GM12878 (cell line): Measurements from ENCODE around the gene SLC66A3.

Source experiments
- CREM ChIP-seq: IDR thresholded peaks from 2 replicates; pipeline ENCODE4 v1.6.1; 2014; ENCODE audit warnings: antibody characterized with exemption, low read depth
- EZH2 ChIP-seq: IDR thresholded peaks from 2 replicates; pipeline ENCODE4 v1.6.1; 2012; ENCODE audit warnings: low read depth, mild to moderate bottlenecking, control low read depth, inconsistent platforms, low read length, borderline replicate concordance; ENCODE audit not compliant: control insufficient read depth
- IKZF2 ChIP-seq, 2 experiments: fragments of 450-650 bp; IDR thresholded peaks; 2 replicates each; pipeline ENCODE4 v1.6.1; 2017; ENCODE audit warnings: mild to moderate bottlenecking in 2 of 2, moderate library complexity in 2 of 2
- POLR2A ChIP-seq: IDR thresholded peaks from 2 replicates; pipeline ENCODE4 v1.6.1; 2011; ENCODE audit warnings: low read depth, mild to moderate bottlenecking, low read length
- SP1 ChIP-seq: IDR thresholded peaks from one replicate; pipeline ENCODE4 v1.6.1; 2011; ENCODE audit warnings: low read depth, low read length

GRCh38 chr2:11224887-11225286, 69.6 kb downstream of the SLC66A3 start:
- TF ChIP-seq CREM, result no peak
- TF ChIP-seq IKZF2 (IDR thresholded peaks at IDR 0.05), result no peak
- no peak for TF ChIP-seq EZH2
- TF ChIP-seq SP1, result no peak
- no peak for TF ChIP-seq POLR2A
